H1 (cell line): ENCODE data around the gene ZNF506. TPM values are rescaled to one million over a fixed set of nuclear protein-coding genes. Genes with fewer than 3 reads are reported as not detected.

Experiments
- CTCF ChIA-PET: fragments of 300-600 bp; sonication (Branson Sonifier 250); formaldehyde crosslinking; loops from one replicate; lab custom pipeline; 2021; ENCODE audit not compliant: partially characterized antibody; lab: Charles Lee
- POLR2A ChIA-PET: fragments of 300-600 bp; sonication (Branson Sonifier 250); formaldehyde crosslinking; loops from one replicate; lab custom pipeline; 2021; ENCODE audit warnings: inconsistent platforms; ENCODE audit not compliant: partially characterized antibody; lab: Charles Lee
- DNase-seq, 2 experiments: peaks; one replicate each; pipeline versions ENCODE4 v3.0.0 to v3.0.0-alpha.2; 2010 to 2022; ENCODE audit warnings: low spot score in 2 of 2, low read depth in 1 of 2, mixed read lengths in 1 of 2
- FAIRE-seq: peaks from 2 replicates; lab custom pipeline; 2011; peaks lifted over from hg19 to GRCh38; lab: Jason Lieb, UNC
- H2AFZ ChIP-seq: 2 replicates; pipeline ENCODE4 v1.8.1; 2012; ENCODE audit warnings: low read length, inconsistent platforms
- H2AK5ac ChIP-seq: 2 replicates; pipeline ENCODE4 v1.6.1; 2013; ENCODE audit warnings: low read depth, low read length
- H2BK120ac ChIP-seq: replicated peaks from 2 replicates; pipeline ENCODE3; 2013; ENCODE audit warnings: low read depth, low read length, inconsistent platforms
- H2BK12ac ChIP-seq: 2 replicates; pipeline ENCODE4 v1.6.1; 2013; ENCODE audit warnings: low read depth, low read length
- H2BK15ac ChIP-seq: 2 replicates; pipeline ENCODE4 v1.6.1; 2013; ENCODE audit warnings: low read length
- H2BK20ac ChIP-seq: 2 replicates; pipeline ENCODE4 v1.6.1; 2013; ENCODE audit warnings: low read length
- H2BK5ac ChIP-seq: 2 replicates; pipeline ENCODE4 v1.6.1; 2013; ENCODE audit warnings: low read depth, low read length
- H3K14ac ChIP-seq: 2 replicates; pipeline ENCODE4 v1.6.1; 2013; ENCODE audit warnings: inconsistent platforms; ENCODE audit not compliant: insufficient read length
- H3K18ac ChIP-seq: 2 replicates; pipeline ENCODE4 v1.6.1; 2013; ENCODE audit warnings: low read length; ENCODE audit errors: extremely low read depth
- H3K23ac ChIP-seq: 2 replicates; pipeline ENCODE4 v1.6.1; 2013; ENCODE audit warnings: inconsistent platforms; ENCODE audit not compliant: insufficient read length
- H3K23me2 ChIP-seq: 2 replicates; pipeline ENCODE4 v1.6.1; 2013; ENCODE audit warnings: low read depth, low read length
- H3K27ac ChIP-seq: 2 replicates; pipeline ENCODE4 v1.6.1; 2011; ENCODE audit warnings: low read depth, low read length, inconsistent platforms
- H3K27me3 ChIP-seq, 4 experiments: replicated peaks in 1 of 4; 1 replicate in 1 of 4; 2 replicates in 3 of 4; pipeline versions ENCODE4 v1.6.1 to v1.8.1; 2011 to 2013; ENCODE audit warnings: low read length in 3 of 4, mild to moderate bottlenecking in 3 of 4, inconsistent platforms in 2 of 4, mixed read lengths in 2 of 4, moderate library complexity in 1 of 4; ENCODE audit not compliant: control insufficient read depth in 3 of 4, insufficient read depth in 3 of 4; ENCODE audit errors: extremely low read depth in 1 of 4
- H3K36me3 ChIP-seq, 4 experiments: 2 replicates each; pipeline versions ENCODE4 v1.6.1 to v1.8.1; 2011 to 2013; ENCODE audit warnings: mild to moderate bottlenecking in 4 of 4, low read length in 3 of 4, moderate library complexity in 2 of 4, control low read depth in 1 of 4, inconsistent platforms in 1 of 4; ENCODE audit not compliant: insufficient read depth in 4 of 4, control insufficient read depth in 2 of 4
- H3K4ac ChIP-seq: replicated peaks from 2 replicates; pipeline ENCODE3; 2013; ENCODE audit warnings: low read length, low read depth, mixed read lengths, inconsistent platforms; ENCODE audit not compliant: insufficient read length
- H3K4me1 ChIP-seq, 4 experiments: replicated peaks in 1 of 4; 1 replicate in 1 of 4; 2 replicates in 3 of 4; pipeline versions ENCODE4 v1.6.1 to v1.8.1; 2011 to 2013; ENCODE audit warnings: low read length in 3 of 4, inconsistent platforms in 2 of 4, mixed read lengths in 1 of 4; ENCODE audit not compliant: insufficient read depth in 4 of 4, control insufficient read depth in 3 of 4
- H3K4me2 ChIP-seq, 2 experiments: 2 replicates each; pipeline versions ENCODE4 v1.6.1 to v1.8.1; 2011 to 2013; ENCODE audit warnings: low read depth in 2 of 2, low read length in 2 of 2, control low read depth in 1 of 2, inconsistent platforms in 1 of 2, mild to moderate bottlenecking in 1 of 2; ENCODE audit not compliant: insufficient read depth in 1 of 2
- H3K4me3 ChIP-seq, 4 experiments: fragments of 200-600, 300-600 bp in 1 of 4; sonication (generic), shearing (Covaris generic), sonication (Bioruptor Twin) in 1 of 4; 2 replicates each; pipeline versions ENCODE4 v1.5.1 to v1.8.1; 2011 to 2016; ENCODE audit warnings: low read length in 4 of 4, low read depth in 3 of 4, control low read depth in 2 of 4, inconsistent platforms in 2 of 4, mild to moderate bottlenecking in 2 of 4, mixed read lengths in 1 of 4, moderate library complexity in 1 of 4; ENCODE audit not compliant: insufficient read depth in 2 of 4; ENCODE audit errors: extremely low read depth in 1 of 4
- H3K56ac ChIP-seq: replicated peaks from 2 replicates; pipeline ENCODE3; 2013; ENCODE audit warnings: low read depth, mild to moderate bottlenecking, mixed read lengths, low read length, inconsistent platforms; ENCODE audit not compliant: insufficient read length
- H3K79me1 ChIP-seq: 2 replicates; pipeline ENCODE4 v1.6.1; 2013; ENCODE audit warnings: low read depth, low read length, control low read depth
- H3K79me2 ChIP-seq, 2 experiments: 2 replicates each; pipeline versions ENCODE4 v1.6.1 to v1.8.1; 2012 to 2013; ENCODE audit warnings: low read length in 2 of 2, mild to moderate bottlenecking in 2 of 2, inconsistent platforms in 1 of 2; ENCODE audit not compliant: insufficient read depth in 2 of 2, control insufficient read depth in 1 of 2
- H3K9ac ChIP-seq, 4 experiments: replicated peaks in 1 of 4; 1 replicate in 1 of 4; 2 replicates in 3 of 4; pipeline versions ENCODE4 v1.6.1 to v1.8.1; 2011 to 2013; ENCODE audit warnings: low read depth in 3 of 4, low read length in 3 of 4, control low read depth in 2 of 4, mild to moderate bottlenecking in 2 of 4, moderate library complexity in 2 of 4, inconsistent platforms in 1 of 4; ENCODE audit errors: extremely low read depth in 1 of 4
- H3K9me3 ChIP-seq, 2 experiments: 2 replicates each; pipeline versions ENCODE4 v1.6.1 to v1.8.1; 2012 to 2013; ENCODE audit warnings: mild to moderate bottlenecking in 2 of 2, moderate library complexity in 2 of 2, control low read depth in 1 of 2, inconsistent platforms in 1 of 2, low read depth in 1 of 2, low read length in 1 of 2, mixed read lengths in 1 of 2; ENCODE audit not compliant: insufficient read depth in 2 of 2
- H4K20me1 ChIP-seq, 2 experiments: replicated peaks in 1 of 2; 2 replicates each; pipeline versions ENCODE3 to v1.8.1; 2011 to 2013; ENCODE audit warnings: inconsistent platforms in 2 of 2, low read length in 2 of 2, mild to moderate bottlenecking in 1 of 2; ENCODE audit not compliant: insufficient read depth in 2 of 2, control insufficient read depth in 1 of 2
- H4K5ac ChIP-seq: 2 replicates; pipeline ENCODE4 v1.6.1; 2013; ENCODE audit warnings: low read length, low read depth, mixed read lengths, inconsistent platforms; ENCODE audit not compliant: insufficient read length
- H4K8ac ChIP-seq: 2 replicates; pipeline ENCODE4 v1.8.0; 2013; ENCODE audit warnings: mild to moderate bottlenecking, moderate library complexity, low read length, inconsistent platforms; ENCODE audit not compliant: insufficient read depth; ENCODE audit errors: extremely low read depth
- H4K91ac ChIP-seq: replicated peaks from 2 replicates; pipeline ENCODE3; 2013; ENCODE audit warnings: low read length, mixed read lengths, inconsistent platforms; ENCODE audit not compliant: insufficient read length
- EGR1 ChIP-seq: IDR thresholded peaks from 2 replicates; pipeline ENCODE4 v1.6.1; 2011; ENCODE audit warnings: low read depth, low read length, borderline replicate concordance
- FOSL1 ChIP-seq: IDR thresholded peaks from 2 replicates; pipeline ENCODE4 v1.6.1; 2011; ENCODE audit warnings: mild to moderate bottlenecking, low read depth, low read length, moderate library complexity; ENCODE audit not compliant: insufficient read depth
- GTF2F1 ChIP-seq: IDR thresholded peaks from 2 replicates; pipeline ENCODE4 v1.6.1; 2012; ENCODE audit warnings: low read depth, low read length, improper control_type of control experiment, borderline replicate concordance
- POU5F1 ChIP-seq: IDR thresholded peaks from 2 replicates; pipeline ENCODE4 v1.6.1; 2011; ENCODE audit warnings: low read depth, mild to moderate bottlenecking, low read length, moderate library complexity
- RAD21 ChIP-seq, 2 experiments: IDR thresholded peaks in 1 of 2; conservative IDR thresholded peaks in 1 of 2; 2 replicates each; pipeline ENCODE4 v1.6.1; 2011; ENCODE audit warnings: low read depth in 2 of 2, low read length in 2 of 2, improper control_type of control experiment in 1 of 2, inconsistent platforms in 1 of 2, mild to moderate bottlenecking in 1 of 2, moderate library complexity in 1 of 2
- SIX5 ChIP-seq: IDR thresholded peaks from 2 replicates; pipeline ENCODE4 v1.6.1; 2011; ENCODE audit warnings: mild to moderate bottlenecking, low read depth, low read length
- SP4 ChIP-seq: IDR thresholded peaks from 2 replicates; pipeline ENCODE4 v1.6.1; 2012; ENCODE audit warnings: low read length, inconsistent platforms
- TEAD4 ChIP-seq: IDR thresholded peaks from 2 replicates; pipeline ENCODE4 v1.6.1; 2012; ENCODE audit warnings: low read depth, low read length, inconsistent platforms, mixed read lengths
- WGBS, 2 experiments: shearing (Covaris generic) in 1 of 2; methylation state at CpG; one replicate each; pipeline versions ENCODE4 v1.1.6 to v1.1.7; 2013 to 2015; ENCODE audit warnings: low lambda C conversion rate in 2 of 2, mixed read lengths in 2 of 2, inconsistent platforms in 1 of 2, low coverage in 1 of 2, missing lambda C conversion rate in 1 of 2; ENCODE audit not compliant: insufficient replicate concordance in 2 of 2, insufficient coverage in 1 of 2, insufficient read length in 1 of 2; ENCODE audit errors: extremely low coverage in 1 of 2, missing lambda C conversion rate in 1 of 2; 5-methylcytosine and 5-hydroxymethylcytosine counted together
- polyA plus RNA-seq, 7 experiments: library from polyadenylated mRNA; depleted of rRNA in 3 of 7; stranded (reverse) in 5 of 7; unstranded in 2 of 7; fragments of >200 nt in 5 of 7; fragments of 200-250 nt in 2 of 7; gene quantifications; 1 replicate in 5 of 7; 2 replicates in 1 of 7; 4 replicates in 1 of 7; pipeline versions ENCODE4 v1.2.1 to v1.2.3, GENCODE V29; 2011 to 2013; ENCODE audit warnings: missing spikeins in 2 of 7, mixed read lengths in 2 of 7
- total RNA-seq: library from RNA; stranded (reverse); fragmentation: NEBNext Ultra II Directional; extraction: Animal tissue kit (Norgen Biotek cat#: 25700); gene quantifications from 2 replicates; pipeline ENCODE4 v1.2.1, GENCODE V29; 2021
- TF ChIP-seq, protein P1 (sequence below): IDR thresholded peaks from 2 replicates; pipeline ENCODE4 v1.6.1; 2011; ENCODE audit warnings: low read length, improper control_type of control experiment
- TF ChIP-seq, protein P2 (sequence below), 3 experiments: IDR thresholded peaks; 1 replicate in 2 of 3; 2 replicates in 1 of 3; pipeline versions ENCODE4 v1.5.1 to v1.6.1; 2011; ENCODE audit warnings: low read length in 3 of 3, mild to moderate bottlenecking in 3 of 3, inconsistent platforms in 2 of 3, low read depth in 1 of 3, moderate library complexity in 1 of 3; ENCODE audit not compliant: insufficient read depth in 1 of 3; ENCODE audit errors: control extremely low read depth in 1 of 3

ZNF506 gene
- total and polyA plus RNA-seq, 2 of the 8 experiments (the other 6 are each of a cell fraction or from before 2014, with no cell fraction given), result 4.5 to 8.3 TPM

DNA sequence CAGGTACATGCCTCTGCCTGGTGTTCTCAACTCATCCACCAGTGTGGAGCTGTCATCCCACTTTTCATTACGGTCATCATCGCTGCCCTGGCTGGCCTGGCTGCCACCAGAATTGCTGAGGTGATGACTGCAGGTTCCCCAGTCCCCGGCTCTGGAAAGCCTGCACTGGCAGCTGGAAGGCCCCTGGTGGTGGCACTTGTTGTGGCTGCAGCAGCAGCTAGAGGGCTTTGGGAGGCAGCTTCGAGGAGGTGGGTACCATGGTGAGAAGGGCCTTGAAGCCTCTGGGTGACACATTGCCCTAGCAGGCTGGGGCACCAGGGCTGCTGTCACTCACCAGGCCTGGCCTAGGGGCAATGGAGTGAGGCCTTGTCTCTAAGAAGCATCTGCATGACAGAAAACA is 63.4 kb downstream of the ZNF506 start:
- Histone ChIP-seq H2AK5ac (no peak overlapping the region), H3K4me1 (no peaks in the 10 kb centered on the region), H3K4ac (no peak overlapping the region), H3K4me2 (no peak overlapping the region), H2AFZ (no peak overlapping the region), H2BK12ac (no peak overlapping the region), H3K79me1 (no peaks in the 10 kb centered on the region), H3K36me3 (no peaks in the 10 kb centered on the region), H3K27ac (no peak overlapping the region), H2BK15ac (no peak overlapping the region; the same call in 1 of the 2 replicates), H3K79me2 (no peaks in the 10 kb centered on the region), H3K4me3 (no peak overlapping the region), H3K14ac (no peak overlapping the region), H2BK120ac (no peak overlapping the region), H4K91ac (no peak overlapping the region), H3K23ac (no peak overlapping the region), H4K5ac (no peak overlapping the region), H2BK5ac (no peak overlapping the region; the same call in 1 of the 2 replicates), H2BK20ac (no peak overlapping the region), H3K23me2 (no peaks in the 10 kb centered on the region), H4K8ac (no peak overlapping the region), H3K27me3 (no peaks in the 10 kb centered on the region; a peak in 1 of 7 replicates), H3K18ac (no peak overlapping the region), H3K9ac (no peak overlapping the region), H4K20me1 (no peaks in the 10 kb centered on the region), H3K56ac (peak overlapping the region; percentile 2), H3K9me3 (no peaks in the 10 kb centered on the region; a peak in 1 of 4 replicates)
- DNase-seq (no peak), FAIRE-seq (no peak)
- 90% methylated on average over 4 of the region's 4 CpGs; no CpG with 5 or more reads in 1 of the 2 experiments for WGBS, 2 experiments
- ChIA-PET CTCF (interaction anchor here (1.4 kb wide), 1 partner anchor 17 kb away, joined by 4 read pairs; no protein-coding TSS in a partner anchor), POLR2A (interaction anchor here (1.4 to 1.5 kb wide), 3 partner anchors 33 to 143 kb away, joined by 4 to 7 read pairs (median 5); partner anchors contain the start of genes ZNF253 and ZNF93)
- TF ChIP-seq SP4 (no peak), SIX5 (no peak), RAD21 (IDR thresholded peaks at IDR 0.05 in 1 of 2, conservative IDR thresholded peaks at IDR 0.05 in 1 of 2; ENCODE audit: low read depth in 2 of 2, low read length in 2 of 2) (peak in 1 of 2 experiments; percentile 6; a peak in 2 of 4 replicates), GTF2F1 (no peak), TEAD4 (no peak), POU5F1 (no peak), FOSL1 (no peak), EGR1 (no peak)
- TF ChIP-seq, protein P1, sequence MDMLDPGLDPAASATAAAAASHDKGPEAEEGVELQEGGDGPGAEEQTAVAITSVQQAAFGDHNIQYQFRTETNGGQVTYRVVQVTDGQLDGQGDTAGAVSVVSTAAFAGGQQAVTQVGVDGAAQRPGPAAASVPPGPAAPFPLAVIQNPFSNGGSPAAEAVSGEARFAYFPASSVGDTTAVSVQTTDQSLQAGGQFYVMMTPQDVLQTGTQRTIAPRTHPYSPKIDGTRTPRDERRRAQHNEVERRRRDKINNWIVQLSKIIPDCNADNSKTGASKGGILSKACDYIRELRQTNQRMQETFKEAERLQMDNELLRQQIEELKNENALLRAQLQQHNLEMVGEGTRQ, result no peak
- TF ChIP-seq, protein P2, sequence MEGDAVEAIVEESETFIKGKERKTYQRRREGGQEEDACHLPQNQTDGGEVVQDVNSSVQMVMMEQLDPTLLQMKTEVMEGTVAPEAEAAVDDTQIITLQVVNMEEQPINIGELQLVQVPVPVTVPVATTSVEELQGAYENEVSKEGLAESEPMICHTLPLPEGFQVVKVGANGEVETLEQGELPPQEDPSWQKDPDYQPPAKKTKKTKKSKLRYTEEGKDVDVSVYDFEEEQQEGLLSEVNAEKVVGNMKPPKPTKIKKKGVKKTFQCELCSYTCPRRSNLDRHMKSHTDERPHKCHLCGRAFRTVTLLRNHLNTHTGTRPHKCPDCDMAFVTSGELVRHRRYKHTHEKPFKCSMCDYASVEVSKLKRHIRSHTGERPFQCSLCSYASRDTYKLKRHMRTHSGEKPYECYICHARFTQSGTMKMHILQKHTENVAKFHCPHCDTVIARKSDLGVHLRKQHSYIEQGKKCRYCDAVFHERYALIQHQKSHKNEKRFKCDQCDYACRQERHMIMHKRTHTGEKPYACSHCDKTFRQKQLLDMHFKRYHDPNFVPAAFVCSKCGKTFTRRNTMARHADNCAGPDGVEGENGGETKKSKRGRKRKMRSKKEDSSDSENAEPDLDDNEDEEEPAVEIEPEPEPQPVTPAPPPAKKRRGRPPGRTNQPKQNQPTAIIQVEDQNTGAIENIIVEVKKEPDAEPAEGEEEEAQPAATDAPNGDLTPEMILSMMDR (IDR thresholded peaks at IDR 0.05; ENCODE audit: control extremely low read depth in 1 of 3, insufficient read depth in 1 of 3, low read depth in 1 of 3, low read length in 3 of 3), result peak in 2 of 3 experiments; percentile 28 to 30; a peak in 1 of 4 replicates
